ENCODE data around the gene TACC3. TPM values are rescaled to one million over a fixed set of nuclear protein-coding genes. Genes with fewer than 3 reads are reported as not detected.

Gene TACC3
- total RNA-seq, 2 experiments from 2014 or later, result 197 to 206 TPM

- intact Hi-C loops (cut with DNase I, micrococcal nuclease), result no loop called here
- ChIA-PET CTCF (no interaction called here), POLR2A (no interaction called here)
- Mint-ChIP-seq H3K27me3 (no peaks in the 10 kb centered on the region), H3K27ac (no peak overlapping the region), H3K36me3 (ENCODE audit: low read depth) (no peaks in the 10 kb centered on the region), H3K4me1 (no peaks in the 10 kb centered on the region), H3K4me3 (no peak overlapping the region), H3K9me3 (ENCODE audit: low read depth) (no peaks in the 10 kb centered on the region)
- no peak for ATAC-seq
- no peak for DNase-seq
Observed at GRCh38 chr4:1783015-1783414, 61.7 kb downstream of the TACC3 start.

DNA sequence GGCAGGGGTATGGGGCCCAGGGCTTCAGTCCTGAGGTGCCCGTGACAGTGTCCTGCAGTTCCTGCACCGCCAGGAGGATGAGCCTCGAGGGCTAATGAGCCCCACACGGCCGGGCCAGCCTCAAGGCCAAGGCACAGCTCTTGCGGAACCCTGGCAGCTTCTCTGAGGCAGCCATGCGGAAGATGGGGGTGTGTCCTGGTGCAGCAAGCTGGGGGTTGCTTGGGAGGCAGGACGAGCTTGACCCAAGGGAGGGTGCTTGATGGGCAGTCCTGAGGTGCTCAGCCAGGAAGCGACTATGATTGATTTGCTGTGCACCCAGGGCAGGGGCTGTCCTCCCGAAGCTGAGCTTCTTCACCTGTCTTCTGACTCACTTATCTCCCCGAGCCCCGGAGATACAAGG is 62.6 kb downstream of the TACC3 start:
- Mint-ChIP-seq H3K9me3 (ENCODE audit: low read depth) (no peaks in the 10 kb centered on the region), H3K27me3 (no peaks in the 10 kb centered on the region), H3K36me3 (ENCODE audit: low read depth) (no peaks in the 10 kb centered on the region), H3K4me1 (no peaks in the 10 kb centered on the region), H3K4me3 (no peak overlapping the region), H3K27ac (no peak overlapping the region)
- intact Hi-C loops (cut with DNase I, micrococcal nuclease), result no loop called here
- ChIA-PET CTCF (no interaction called here), POLR2A (no interaction called here)
- ATAC-seq (no peak), DNase-seq (no peak)

- Mint-ChIP-seq H3K27me3 (no peaks in the 10 kb centered on the region), H3K4me1 (no peaks in the 10 kb centered on the region), H3K4me3 (no peak overlapping the region), H3K36me3 (ENCODE audit: low read depth) (no peaks in the 10 kb centered on the region), H3K9me3 (ENCODE audit: low read depth) (no peaks in the 10 kb centered on the region), H3K27ac (no peak overlapping the region)
- intact Hi-C loops (cut with DNase I, micrococcal nuclease), result no loop called here
- ChIA-PET CTCF (no interaction called here), POLR2A (no interaction called here)
- ATAC-seq (no peak), DNase-seq (no peak)
Observed at GRCh38 chr4:1784395-1784788, 63.1 kb downstream of the TACC3 start.

- H3K27ac Mint-ChIP-seq, result no peak overlapping the region
- DNase-seq (no peak), ATAC-seq (no peak)
- no peaks in the 10 kb centered on the region for H3K9me3 Mint-ChIP-seq (ENCODE audit: low read depth)
- H3K27me3 Mint-ChIP-seq, result no peaks in the 10 kb centered on the region
- H3K36me3 Mint-ChIP-seq (ENCODE audit: low read depth), result no peaks in the 10 kb centered on the region
- intact Hi-C loops (cut with DNase I, micrococcal nuclease), result no loop called here
- POLR2A ChIA-PET, result no interaction called here
- CTCF ChIA-PET, result no interaction called here
- H3K4me3 Mint-ChIP-seq, result no peak overlapping the region
- H3K4me1 Mint-ChIP-seq, result no peaks in the 10 kb centered on the region
Observed at GRCh38 chr4:1784789-1785591, 63.7 kb downstream of the TACC3 start.

DNA sequence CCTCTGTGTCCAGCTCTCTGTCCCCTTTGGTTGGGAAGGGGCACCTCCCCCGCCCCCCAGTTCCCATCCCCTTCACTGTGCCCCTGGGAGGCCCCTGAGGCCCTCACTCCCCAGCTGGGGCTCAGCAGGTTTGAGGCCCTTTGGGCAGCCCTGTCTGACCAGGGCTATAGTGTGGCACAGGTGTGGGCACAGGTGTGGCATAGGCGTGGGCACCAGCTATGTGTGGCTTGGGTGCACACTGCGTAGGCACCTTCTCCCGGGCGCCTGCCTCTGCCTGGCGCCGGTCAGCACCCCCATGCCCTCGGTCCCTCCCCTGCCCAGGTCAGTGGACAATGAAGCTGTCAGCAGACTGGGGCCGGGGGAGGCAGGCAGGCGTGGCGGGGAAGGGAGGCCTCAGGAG is 64.3 kb downstream of the TACC3 start:
- no peaks in the 10 kb centered on the region for H3K36me3 Mint-ChIP-seq (ENCODE audit: low read depth)
- no peaks in the 10 kb centered on the region for H3K27me3 Mint-ChIP-seq
- DNase-seq (no peak), ATAC-seq (no peak)
- POLR2A ChIA-PET, result no interaction called here
- intact Hi-C loops (cut with DNase I, micrococcal nuclease), result no loop called here
- H3K4me1 Mint-ChIP-seq, result no peaks in the 10 kb centered on the region
- no peak overlapping the region for H3K27ac Mint-ChIP-seq
- H3K4me3 Mint-ChIP-seq, result no peak overlapping the region
- no peaks in the 10 kb centered on the region for H3K9me3 Mint-ChIP-seq (ENCODE audit: low read depth)
- CTCF ChIA-PET, result interaction anchor here (0.5 kb wide), 1 partner anchor 85 kb away, joined by 3 read pairs; no protein-coding TSS in a partner anchor

DNA sequence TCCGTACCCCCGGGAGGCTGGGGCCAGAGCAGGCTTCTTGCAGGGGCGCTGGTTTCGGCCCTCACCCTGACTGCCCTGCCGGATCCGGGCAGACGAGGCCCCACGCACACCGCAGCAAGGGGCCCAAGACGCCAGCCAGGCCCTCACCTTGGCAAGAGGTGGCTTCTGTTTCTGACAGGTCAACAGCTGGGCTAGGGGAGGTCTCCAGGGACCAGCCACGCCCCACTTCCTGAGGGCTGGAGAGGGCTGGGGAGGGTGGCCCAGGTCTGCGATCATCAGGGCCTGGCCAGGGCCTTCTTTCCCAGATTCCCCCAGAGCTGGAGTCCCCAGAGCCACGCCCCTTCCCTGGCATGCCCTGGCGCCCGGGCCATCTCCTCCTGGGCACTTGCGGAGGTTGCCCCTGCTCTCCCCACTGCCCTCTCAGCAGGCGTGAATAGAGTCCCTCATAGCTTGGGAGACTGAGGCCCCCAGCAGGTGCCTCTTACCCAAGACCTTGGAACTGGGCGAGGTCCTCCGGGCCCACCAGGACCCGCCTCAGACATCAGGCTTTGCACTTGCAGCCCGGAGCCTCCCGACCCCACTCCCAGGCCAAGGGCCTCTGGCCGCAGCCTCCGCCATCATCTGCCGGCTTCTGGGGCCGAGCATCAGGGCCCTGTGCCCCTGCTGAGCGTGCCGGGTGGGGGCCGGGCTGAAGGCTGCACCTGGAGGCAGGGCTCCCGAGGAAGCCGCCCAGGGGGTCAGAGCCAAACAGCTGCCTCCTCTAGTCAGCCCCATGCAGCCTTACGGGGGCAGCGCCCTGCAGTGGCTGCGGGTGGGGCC is 65.4 kb downstream of the TACC3 start:
- H3K9me3 Mint-ChIP-seq (ENCODE audit: low read depth), result no peaks in the 10 kb centered on the region
- ATAC-seq, result no peak

DNA sequence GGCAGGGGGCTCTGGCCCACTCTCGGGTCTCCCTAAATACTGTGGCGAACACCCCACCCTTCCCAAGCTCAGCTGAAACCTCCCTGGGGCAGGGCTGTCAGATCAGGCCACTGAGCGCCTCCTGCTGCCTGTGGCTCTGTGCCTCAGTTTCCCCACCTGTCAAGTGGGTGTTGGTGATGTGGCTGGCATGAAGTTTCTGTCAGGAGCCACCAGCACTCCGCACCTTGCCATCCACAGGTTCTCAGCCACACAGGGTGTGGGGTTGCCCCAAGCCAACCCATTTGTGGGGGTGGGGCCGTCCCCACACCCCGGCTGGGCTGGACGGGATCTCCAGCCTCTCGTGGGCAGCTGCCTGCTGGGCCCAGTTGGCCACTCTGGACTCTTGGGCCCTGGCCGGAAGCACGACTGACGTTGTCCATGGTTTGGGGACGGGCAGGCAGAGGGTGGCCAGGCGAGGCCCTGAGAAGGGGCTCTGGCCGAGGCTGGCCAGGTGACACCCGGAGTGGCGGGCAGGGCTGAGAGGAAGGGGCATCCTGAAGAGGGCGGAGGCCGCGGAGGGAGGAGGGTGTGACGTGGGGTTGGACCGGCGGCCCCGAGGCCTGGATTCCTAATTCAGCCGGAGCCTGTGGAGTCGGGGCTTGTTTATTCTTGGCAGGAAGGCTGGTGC is 66.2 kb downstream of the TACC3 start:
- ChIA-PET POLR2A (no interaction called here), CTCF (no interaction called here)
- no peak overlapping the region for H3K27ac Mint-ChIP-seq
- H3K9me3 Mint-ChIP-seq (ENCODE audit: low read depth), result no peaks in the 10 kb centered on the region
- no peaks in the 10 kb centered on the region for H3K36me3 Mint-ChIP-seq (ENCODE audit: low read depth)
- H3K27me3 Mint-ChIP-seq, result no peaks in the 10 kb centered on the region
- DNase-seq, result no peak
- intact Hi-C loops (cut with DNase I, micrococcal nuclease), result no loop called here
- H3K4me1 Mint-ChIP-seq, result no peaks in the 10 kb centered on the region
- ATAC-seq, result no peak
- H3K4me3 Mint-ChIP-seq, result no peak overlapping the region

More for the DNA sequence above, 65.4 kb downstream of the TACC3 start:
- no peaks in the 10 kb centered on the region for H3K4me1 Mint-ChIP-seq
- no peak overlapping the region for H3K27ac Mint-ChIP-seq
- no peaks in the 10 kb centered on the region for H3K36me3 Mint-ChIP-seq (ENCODE audit: low read depth)
- DNase-seq, result no peak
- no peak overlapping the region for H3K4me3 Mint-ChIP-seq
- ChIA-PET POLR2A (no interaction called here), CTCF (no interaction called here)
- no peaks in the 10 kb centered on the region for H3K27me3 Mint-ChIP-seq
- intact Hi-C loops (cut with DNase I, micrococcal nuclease), result no loop called here

DNA sequence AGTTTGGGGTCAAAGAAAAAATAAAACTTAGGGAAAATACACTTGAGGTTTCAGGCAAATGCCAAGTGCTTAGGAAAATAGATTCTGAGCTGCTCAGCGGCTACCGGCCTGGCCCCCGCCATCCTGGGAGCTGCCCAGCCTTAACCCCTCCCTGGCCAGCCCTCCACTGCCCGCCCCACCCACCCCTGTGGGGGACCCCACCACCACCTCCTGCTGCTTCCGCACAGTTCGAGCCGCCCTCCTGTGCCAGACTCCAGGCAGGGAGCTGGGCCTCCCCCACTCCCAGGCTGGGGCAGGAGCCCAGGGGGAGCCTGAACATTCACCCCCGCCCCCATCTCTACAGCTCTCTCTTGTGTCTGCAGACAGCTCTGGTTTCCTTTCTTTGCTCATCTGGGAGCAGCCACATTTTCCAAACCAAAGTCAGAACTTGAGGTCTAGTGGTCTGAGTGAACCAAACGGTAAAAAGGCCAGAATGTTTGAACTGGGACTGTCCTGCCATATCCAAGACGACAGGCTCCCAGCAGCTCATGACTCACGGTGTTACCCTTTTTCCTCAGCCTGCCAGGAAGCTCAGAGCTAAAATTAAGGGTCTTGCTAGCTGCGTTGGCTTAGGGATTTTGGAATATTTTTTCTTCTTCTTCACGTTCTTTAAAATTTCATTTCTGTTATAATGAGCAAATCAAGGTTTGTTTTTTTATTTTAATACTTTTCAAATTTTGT is 67.1 kb downstream of the TACC3 start:
- DNase-seq (no peak), ATAC-seq (no peak)
- no peaks in the 10 kb centered on the region for H3K9me3 Mint-ChIP-seq (ENCODE audit: low read depth)
- no peaks in the 10 kb centered on the region for H3K4me1 Mint-ChIP-seq
- no peaks in the 10 kb centered on the region for H3K27me3 Mint-ChIP-seq
- intact Hi-C loops (cut with DNase I, micrococcal nuclease), result no loop called here
- no peak overlapping the region for H3K4me3 Mint-ChIP-seq
- H3K36me3 Mint-ChIP-seq (ENCODE audit: low read depth), result no peaks in the 10 kb centered on the region
- no peak overlapping the region for H3K27ac Mint-ChIP-seq
- POLR2A ChIA-PET, result no interaction called here
- CTCF ChIA-PET, result no interaction called here

DNA sequence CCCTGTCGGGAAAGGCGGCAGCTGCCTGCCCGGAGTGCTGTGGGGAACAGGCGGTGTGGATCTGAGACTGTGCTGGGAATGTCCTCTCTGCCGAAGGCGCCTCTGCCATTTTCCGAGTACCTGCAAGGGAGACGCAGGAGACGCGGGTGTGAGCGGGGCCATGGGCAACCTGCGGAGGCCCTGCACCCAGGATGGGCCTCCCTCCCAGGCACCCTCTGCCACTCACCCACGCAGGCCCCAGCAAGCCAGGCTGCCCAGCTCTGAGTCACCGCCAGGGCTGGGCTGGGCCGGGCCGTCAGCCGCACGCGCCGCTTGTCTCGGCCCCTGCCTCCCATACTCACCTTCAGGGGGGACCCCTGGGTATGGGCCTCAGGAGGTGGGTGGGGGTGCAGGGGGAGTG is 68.2 kb downstream of the TACC3 start:
- Mint-ChIP-seq H3K4me1 (no peaks in the 10 kb centered on the region), H3K4me3 (no peak overlapping the region), H3K9me3 (ENCODE audit: low read depth) (no peaks in the 10 kb centered on the region), H3K36me3 (ENCODE audit: low read depth) (no peaks in the 10 kb centered on the region), H3K27me3 (no peaks in the 10 kb centered on the region), H3K27ac (no peak overlapping the region)
- intact Hi-C loops (cut with DNase I, micrococcal nuclease), result no loop called here
- ChIA-PET POLR2A (interaction anchor here (0.6 kb wide), 1 partner anchor 59 kb away, joined by 3 read pairs; no protein-coding TSS in a partner anchor), CTCF (no interaction called here)
- ATAC-seq (no peak), DNase-seq (no peak)

DNA sequence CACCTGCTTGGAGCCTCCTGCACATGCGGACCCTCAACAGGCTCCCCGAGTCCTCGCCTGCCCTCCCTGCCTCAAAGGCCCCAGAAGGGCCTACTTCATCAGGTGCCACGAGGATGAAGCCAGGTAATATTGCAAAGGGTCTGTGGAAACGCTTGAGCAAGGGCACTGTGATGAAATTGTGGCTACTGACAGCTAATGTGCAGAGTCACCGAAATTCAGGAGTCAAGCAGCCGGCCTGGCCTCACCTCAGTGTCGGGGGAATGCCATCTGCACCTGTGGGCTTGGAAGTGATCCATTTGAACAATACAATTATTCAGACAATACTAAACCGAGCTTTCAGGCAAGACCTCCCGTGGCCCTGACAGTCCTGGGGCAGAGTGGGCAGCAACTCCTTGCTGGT is 68.7 kb downstream of the TACC3 start:
- no peak overlapping the region for H3K4me3 Mint-ChIP-seq
- DNase-seq (no peak), ATAC-seq (no peak)
- POLR2A ChIA-PET, result no interaction called here
- intact Hi-C loops (cut with DNase I, micrococcal nuclease), result loop anchor here in 1 of 2 experiments (5.0 kb wide), 1 partner anchor 43 kb away; no protein-coding TSS in a partner anchor
- H3K27ac Mint-ChIP-seq, result no peak overlapping the region
- H3K27me3 Mint-ChIP-seq, result no peaks in the 10 kb centered on the region
- CTCF ChIA-PET, result interaction anchor here (1.4 kb wide), 1 partner anchor 42 kb away, joined by 3 read pairs; no protein-coding TSS in a partner anchor
- H3K4me1 Mint-ChIP-seq, result no peaks in the 10 kb centered on the region
- H3K9me3 Mint-ChIP-seq (ENCODE audit: low read depth), result no peaks in the 10 kb centered on the region
- no peaks in the 10 kb centered on the region for H3K36me3 Mint-ChIP-seq (ENCODE audit: low read depth)

DNA sequence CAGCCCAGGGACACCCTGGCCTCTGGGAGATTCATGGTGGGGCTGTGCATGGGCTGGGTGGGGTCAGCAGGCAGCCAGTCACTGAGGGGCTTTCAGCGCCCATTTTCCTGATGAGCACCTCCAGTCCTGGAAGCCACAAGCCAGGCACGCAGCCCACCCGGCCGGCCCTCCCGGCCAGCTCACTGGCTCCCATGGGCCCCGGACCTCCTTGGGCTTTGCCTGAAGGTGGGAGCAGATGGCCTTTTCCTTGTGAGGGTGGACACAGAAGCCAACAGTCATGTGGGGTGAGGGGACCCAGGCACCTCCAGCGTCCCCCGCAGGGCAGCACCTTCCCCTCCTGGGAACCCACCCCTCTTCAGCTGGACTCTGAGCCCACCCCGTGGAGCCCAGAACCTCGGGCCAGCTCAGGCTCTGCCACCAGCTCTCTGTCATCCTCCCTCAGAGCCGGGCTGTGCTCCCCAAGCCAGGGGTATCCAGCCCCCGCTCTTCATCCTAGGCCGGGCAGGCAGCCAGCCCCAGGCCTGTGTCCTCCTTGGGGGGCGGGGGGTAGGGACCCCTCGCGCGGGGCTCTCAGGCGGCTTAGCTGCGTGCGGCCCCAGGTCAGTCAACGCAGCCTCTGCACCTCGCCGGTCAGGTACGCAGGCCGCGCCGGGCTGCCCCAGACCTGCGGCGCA is 71.0 kb downstream of the TACC3 start:
- Mint-ChIP-seq H3K4me1 (no peaks in the 10 kb centered on the region), H3K9me3 (ENCODE audit: low read depth) (no peaks in the 10 kb centered on the region), H3K27me3 (peaks cover 10% of the 10 kb centered on the region), H3K27ac (no peak overlapping the region), H3K36me3 (ENCODE audit: low read depth) (no peaks in the 10 kb centered on the region), H3K4me3 (no peak overlapping the region)
- POLR2A ChIA-PET, result no interaction called here
- DNase-seq (no peak), ATAC-seq (no peak)
- intact Hi-C loops (cut with DNase I, micrococcal nuclease), result loop anchor here in 1 of 2 experiments (5.0 kb wide), 1 partner anchor 45 kb away; no protein-coding TSS in a partner anchor
- CTCF ChIA-PET, result no interaction called here

Data from activated CD4-positive, alpha-beta T cell treated with anti-CD3 and anti-CD28 coated beads for 36 hours (primary cell).